ENCODE data around the gene NFIA.

NFIA gene

GRCh38 chr1:61132645-61133334 lies 50.4 kb downstream of the NFIA start:
- no peak for DNase-seq

GRCh38 chr1:61133335-61134019 lies 51.1 kb downstream of the NFIA start:
- no peak for DNase-seq

DNA sequence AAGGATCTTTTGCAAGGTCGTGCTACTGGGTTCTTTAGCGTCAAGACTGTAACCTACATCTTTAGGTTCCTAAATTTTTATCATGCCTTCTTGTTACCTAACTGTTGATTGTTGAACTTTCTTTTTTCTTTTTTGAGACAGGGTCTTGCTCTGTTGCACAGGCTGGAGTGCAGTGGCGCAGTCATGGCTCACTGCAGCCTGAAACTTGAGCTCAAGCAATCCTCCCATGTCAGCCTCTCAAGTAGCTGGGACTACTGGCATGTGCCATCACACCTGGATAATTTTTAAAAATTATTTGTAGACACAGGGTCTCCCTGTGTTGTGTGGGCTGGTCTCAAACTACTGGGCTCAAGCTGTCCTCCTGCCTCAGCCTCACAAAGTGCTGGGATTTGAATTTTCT lies 52.9 kb downstream of the NFIA start:
- no peak for DNase-seq

DNA sequence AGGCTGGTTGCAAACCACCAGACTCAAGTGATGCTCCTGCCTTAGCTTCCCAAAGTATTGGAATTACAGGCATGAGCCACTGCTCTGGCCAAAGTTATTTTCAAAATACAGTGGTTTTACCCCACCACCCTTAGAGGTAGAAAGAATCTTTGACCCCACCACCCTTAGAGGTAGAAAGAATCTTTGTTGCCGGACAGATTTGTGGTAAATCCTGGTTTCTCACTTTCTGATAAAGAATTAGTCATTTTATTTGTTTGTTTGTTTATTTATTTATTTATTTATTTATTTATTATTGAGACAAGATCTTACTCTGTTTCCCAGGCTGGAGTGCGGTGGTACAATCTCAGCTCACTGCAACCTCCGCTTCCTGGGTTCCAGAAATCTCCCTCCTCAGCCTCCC lies 55.9 kb downstream of the NFIA start:
- no peak for DNase-seq

GRCh38 chr1:61138921-61139774 lies 56.8 kb downstream of the NFIA start:
- no peak for DNase-seq

- no peak for DNase-seq
These were observed 57.6 kb downstream of the NFIA start for GRCh38 chr1:61139775-61140549.

DNA sequence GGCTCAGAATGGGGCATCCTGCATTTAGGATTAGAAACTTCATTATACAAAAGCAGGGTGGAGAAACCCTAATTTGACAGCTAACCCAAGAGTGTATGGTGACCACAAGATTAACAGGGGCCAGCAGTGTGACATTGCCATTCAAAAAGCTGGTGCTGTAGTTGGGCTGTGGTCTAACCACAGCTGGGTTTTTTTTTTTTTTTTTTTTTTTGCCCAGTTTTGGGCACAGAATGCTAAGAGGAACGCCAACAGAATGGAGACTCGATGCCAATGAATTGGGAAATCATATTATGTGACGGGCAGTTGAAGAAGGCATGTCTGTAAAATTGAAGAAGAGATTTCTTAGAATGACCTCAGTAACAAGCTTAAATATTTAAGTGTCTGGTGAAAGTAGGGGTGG lies 58.4 kb downstream of the NFIA start:
- DNase-seq = no peak

DNA sequence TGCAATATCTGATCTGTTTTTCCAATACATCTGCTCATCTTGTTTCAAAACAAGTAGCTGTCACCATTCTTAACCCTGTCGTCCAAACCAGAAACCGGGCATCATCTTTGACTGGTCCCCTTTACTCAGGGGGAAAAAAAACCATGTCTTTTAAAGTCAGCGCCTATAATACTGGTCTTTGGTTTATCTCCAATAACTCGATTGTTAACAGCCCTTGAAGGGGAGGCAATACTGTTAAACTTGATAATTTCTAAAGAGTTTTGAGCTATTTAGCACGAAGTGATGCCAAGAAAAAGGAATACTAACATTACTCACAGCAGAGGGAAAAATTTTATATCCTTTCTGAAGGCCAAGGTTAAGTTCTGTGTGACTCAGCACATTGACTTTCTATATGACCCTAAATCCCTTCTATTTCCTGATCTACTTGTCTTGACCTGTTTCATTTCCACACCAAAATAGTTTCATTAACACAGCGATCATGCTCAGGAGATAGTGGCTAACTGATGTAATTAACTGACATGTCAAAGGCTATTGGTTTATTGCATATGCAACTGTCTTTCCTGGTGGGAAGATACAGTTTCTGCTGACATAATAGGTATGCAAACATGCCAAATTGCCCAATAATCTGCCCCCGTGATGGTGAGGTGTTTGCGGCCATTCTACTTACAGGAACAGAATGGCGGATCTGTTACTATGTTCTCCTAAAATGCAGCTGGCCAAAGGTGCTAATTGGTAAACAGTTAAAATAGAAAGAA lies 59.1 kb downstream of the NFIA start:
- no peak for DNase-seq

GRCh38 chr1:61142043-61142440 lies 59.7 kb downstream of the NFIA start:
- DNase-seq = no peak

GRCh38 chr1:61142726-61143500 lies 60.6 kb downstream of the NFIA start:
- DNase-seq = no peak

DNA sequence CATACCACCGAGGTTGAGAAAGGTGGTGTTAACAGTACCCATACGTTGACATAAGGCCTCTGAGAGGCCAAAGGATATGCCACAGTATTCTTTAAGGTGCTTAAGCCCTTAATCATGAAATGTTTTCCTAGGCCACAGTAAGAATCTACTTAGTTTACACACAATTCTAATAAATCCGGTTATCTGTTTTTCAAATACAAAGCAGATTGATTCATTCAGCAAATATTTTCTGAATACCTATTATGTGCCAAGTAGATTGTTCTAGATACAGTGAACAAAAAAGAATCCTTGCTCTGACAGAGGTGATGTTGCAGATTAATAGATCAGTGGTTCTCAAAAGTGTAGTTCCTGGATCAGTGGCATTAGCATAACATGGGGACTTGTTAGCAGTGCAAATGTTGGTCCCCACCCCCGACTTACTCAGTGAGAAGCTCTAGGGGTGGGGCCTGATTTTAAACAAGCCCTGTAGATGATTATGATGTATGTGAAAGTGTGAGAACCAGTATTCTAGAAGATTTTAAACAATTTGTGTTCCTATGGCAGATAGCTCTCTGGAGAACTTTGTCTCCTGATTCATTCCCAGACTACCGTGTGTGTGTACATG lies 61.6 kb downstream of the NFIA start:
- no peak for DNase-seq

DNA sequence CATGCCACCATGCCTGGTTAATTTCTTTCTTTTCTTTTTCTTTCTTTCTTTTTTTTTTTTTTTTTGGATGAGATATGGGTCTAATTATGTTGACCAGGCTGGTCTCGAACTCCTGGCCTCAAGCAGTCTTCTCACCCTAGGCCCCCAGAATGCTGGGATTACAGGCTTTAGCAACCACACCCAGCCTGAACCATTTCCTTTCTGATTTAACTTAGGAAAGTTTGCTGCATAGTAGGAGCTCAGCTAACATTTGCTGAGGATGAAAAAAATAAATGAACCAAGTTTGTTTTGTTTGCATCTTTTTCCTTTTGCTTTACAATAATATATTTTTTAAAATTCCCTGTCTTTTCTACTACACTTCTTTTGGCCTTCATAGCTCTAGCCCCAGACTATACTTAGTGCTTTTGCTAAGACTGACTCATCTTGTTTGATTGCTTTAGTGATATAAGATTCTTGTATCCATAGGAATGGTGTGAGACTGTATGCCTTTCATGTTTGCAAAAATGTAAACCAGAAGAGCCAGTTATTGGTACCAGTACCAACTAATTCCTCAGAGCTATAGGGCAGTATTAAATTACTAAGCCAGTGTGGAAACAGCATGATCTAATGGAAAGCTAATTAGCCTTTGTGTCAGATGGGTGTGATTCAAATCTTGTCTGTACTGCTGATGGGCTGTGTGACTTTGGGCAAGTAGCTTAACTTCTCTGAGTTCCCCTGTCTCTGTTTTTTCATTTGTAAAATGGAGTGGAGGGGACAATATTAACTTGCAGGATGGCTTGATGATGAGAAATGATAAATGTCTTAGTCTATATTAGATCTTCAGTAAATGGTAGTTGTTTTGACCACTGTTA lies 66.9 kb downstream of the NFIA start:
- DNase-seq = no peak

DNA sequence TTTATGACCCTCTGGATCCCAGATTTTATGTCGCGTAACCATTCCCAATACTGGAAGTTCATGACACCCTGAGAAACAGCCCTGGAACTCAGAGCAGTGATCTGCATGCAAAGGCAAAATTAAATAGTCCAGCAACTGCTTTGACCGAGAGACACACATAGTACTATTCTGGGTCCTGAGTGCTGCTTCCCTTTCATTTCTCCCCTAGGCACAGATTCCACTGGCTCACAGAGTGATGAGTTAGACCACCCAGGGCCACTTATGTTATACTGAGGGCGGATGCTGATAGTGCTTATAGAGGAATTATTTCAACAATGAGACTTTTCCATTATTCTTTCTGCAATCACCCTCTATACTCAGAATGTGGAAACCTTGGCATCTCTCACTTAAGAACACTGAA lies 69.2 kb downstream of the NFIA start:
- DNase-seq = no peak

GRCh38 chr1:61152066-61152465 lies 69.7 kb downstream of the NFIA start:
- no peak for DNase-seq

DNA sequence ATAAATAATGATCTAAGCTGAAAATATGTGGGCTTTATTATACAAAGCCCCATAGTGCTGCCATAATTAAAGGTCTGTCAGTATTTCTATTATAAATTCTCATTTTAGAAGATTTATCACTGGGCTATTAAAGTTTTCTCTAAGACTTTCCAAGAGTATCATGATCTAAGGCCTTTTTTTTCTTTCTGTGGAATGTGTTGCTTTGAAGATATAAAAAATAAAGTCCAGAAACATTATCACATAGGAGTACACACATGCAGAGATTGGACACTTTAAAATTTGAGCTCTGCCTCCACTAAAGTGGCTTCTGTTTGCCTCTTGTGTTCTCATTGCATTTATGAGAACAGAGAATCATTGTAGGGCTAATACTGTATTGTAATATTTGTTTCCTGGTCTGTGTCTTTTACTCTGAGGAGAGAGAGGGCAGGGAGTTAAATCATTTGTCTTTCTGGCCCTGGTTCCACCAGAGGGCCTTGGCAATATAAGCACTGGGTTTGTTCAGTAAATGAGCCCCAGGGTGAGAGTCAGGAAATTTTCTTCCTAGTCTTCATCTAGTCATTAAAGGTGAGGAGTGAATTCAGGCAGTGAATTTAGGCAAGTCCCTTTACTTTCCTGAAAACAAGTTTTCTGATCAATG lies 70.2 kb downstream of the NFIA start:
- DNase-seq = no peak

DNA sequence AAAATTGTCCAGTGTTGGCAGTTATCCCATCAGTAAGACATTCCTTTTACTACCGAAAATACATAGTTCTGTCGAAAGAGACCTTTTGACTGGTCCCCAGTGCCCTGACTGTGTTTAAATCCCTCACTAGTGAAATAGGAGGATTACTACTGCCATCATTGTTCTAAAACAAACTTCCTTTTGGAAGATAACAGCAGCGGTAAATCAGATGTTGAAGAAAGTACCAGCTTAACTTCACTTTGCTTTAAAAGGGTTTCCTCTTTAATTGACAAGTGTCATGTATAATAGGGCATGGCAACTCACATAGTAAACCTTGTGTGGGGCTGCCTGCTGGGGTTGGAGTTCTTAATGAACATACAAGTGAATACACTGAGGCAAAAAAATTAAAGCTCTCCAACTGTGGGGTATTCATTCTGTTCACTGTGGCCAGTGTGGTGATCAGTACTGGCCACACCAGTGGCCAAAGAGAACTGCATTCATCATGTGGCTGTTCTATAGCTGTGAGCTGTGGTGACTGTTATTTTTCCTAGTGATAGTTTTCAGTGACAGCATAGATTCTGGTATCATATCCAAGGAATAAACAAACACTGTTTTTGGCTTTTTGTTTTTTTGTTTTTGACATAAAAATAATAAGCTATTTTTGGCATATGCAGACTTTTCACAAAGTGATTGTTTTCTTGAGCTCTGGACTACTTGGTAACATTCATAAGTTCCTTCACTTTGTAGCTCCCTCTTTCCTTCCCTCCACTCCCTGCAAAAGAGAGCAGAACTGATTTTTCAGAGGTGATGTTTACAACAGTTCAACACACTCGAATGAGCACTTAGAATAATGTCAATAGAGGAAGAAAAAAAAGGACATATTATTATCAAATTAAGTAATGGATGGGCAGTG lies 74.5 kb downstream of the NFIA start:
- DNase-seq = no peak

DNA sequence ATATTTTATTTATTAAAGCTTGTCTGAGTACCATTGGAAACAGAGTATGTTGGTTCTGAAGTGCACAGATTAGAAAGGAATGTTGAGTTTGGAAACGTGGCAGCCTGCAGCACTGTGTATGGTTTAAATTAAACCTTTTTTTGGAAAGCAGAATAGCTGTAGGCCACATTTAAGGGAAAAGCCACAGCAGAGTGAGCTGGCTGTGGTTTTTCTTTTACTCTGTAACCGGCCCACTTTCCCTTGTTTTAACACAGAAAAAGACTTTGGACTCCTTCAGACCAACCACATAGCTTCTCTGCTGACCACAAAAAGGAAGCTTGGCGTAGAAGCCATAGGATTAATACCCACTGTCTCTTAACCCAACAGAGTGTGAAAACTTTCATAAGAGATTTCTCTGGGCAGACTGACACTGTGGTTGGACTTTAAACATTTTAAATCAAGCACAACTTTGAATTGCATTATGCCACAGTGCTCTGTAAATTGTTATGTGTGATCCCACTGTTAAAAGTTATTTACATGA lies 75.2 kb downstream of the NFIA start:
- peak; percentile 48 for DNase-seq

- DNase-seq = peak; percentile 8
These were observed 76.2 kb downstream of the NFIA start for GRCh38 chr1:61158591-61158990.
